Endothelial cell (in vitro differentiated cells): Measurements from ENCODE around the gene CABS1. TPM values are rescaled to one million over a fixed set of nuclear protein-coding genes. Genes with fewer than 3 reads are reported as not detected.
A peak's percentile ranks its signal among the peaks of the same experiment; 100 is the strongest.

Experiments used
- DNase-seq: peaks from one replicate; pipeline ENCODE4 v3.0.0; 2021; ENCODE audit warnings: low spot score
- H3K27ac Mint-ChIP-seq: one replicate; pipeline ENCODE4 v1.8.0; 2021; ENCODE audit warnings: mixed read lengths, inconsistent platforms; ENCODE audit not compliant: unreplicated experiment
- H3K27me3 Mint-ChIP-seq: one replicate; pipeline ENCODE4 v1.8.0; 2021; ENCODE audit warnings: mild to moderate bottlenecking, moderate library complexity, mixed read lengths, inconsistent platforms; ENCODE audit not compliant: unreplicated experiment
- H3K36me3 Mint-ChIP-seq: one replicate; pipeline ENCODE4 v1.8.0; 2021; ENCODE audit warnings: mild to moderate bottlenecking, low read depth, mixed read lengths, inconsistent platforms; ENCODE audit not compliant: unreplicated experiment
- H3K4me1 Mint-ChIP-seq: one replicate; pipeline ENCODE4 v1.8.0; 2021; ENCODE audit warnings: mild to moderate bottlenecking, mixed read lengths, inconsistent platforms; ENCODE audit not compliant: unreplicated experiment
- H3K4me3 Mint-ChIP-seq: one replicate; pipeline ENCODE4 v1.8.0; 2021; ENCODE audit warnings: mild to moderate bottlenecking, mixed read lengths, inconsistent platforms; ENCODE audit not compliant: unreplicated experiment
- H3K9me3 Mint-ChIP-seq: one replicate; pipeline ENCODE4 v1.8.0; 2021; ENCODE audit warnings: mixed read lengths, inconsistent platforms; ENCODE audit not compliant: unreplicated experiment
- CTCF ChIP-seq: fragments of 200-600 bp; sonication (generic); IDR thresholded peaks from one replicate; pipeline ENCODE4 v1.5.0; 2021; ENCODE audit warnings: antibody characterized with exemption; ENCODE audit not compliant: unreplicated experiment
- total RNA-seq: library from RNA; stranded (reverse); fragmentation: NEBNext Ultra II Directional; extraction: Animal tissue kit (Norgen Biotek cat#: 25700); gene quantifications from one replicate; pipeline ENCODE4 v1.2.1, GENCODE V29; 2021; ENCODE audit not compliant: unreplicated experiment

Gene CABS1
- total RNA-seq, 1 donor from 2014 or later: not detected

DNA sequence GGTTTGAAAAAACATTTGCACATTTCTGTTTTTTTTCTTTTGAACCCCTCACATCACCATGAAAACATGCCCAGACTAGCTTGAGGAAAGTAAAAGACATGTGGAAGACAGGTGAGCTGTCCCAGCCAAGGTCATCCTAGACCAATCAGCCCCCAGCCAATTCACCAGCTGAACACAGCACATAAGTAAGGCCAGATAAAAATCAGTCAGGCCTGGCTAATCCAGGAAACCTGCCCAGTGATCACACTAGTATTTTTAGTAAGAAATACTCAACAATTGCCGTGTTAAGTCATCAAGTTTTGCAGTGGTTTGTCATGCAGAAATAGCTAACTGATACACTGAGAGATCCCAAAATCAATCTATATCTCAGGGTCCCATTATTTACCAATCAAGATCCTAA lies 21.4 kb downstream of the CABS1 start:
- no peaks in the 10 kb centered on the region for H3K4me1 Mint-ChIP-seq
- no peaks in the 10 kb centered on the region for H3K36me3 Mint-ChIP-seq
- no peak overlapping the region for H3K4me3 Mint-ChIP-seq
- no peaks in the 10 kb centered on the region for H3K27me3 Mint-ChIP-seq
- H3K27ac Mint-ChIP-seq: no peak overlapping the region
- no peak for DNase-seq
- TF ChIP-seq CTCF: no peak
- no peaks in the 10 kb centered on the region for H3K9me3 Mint-ChIP-seq

DNA sequence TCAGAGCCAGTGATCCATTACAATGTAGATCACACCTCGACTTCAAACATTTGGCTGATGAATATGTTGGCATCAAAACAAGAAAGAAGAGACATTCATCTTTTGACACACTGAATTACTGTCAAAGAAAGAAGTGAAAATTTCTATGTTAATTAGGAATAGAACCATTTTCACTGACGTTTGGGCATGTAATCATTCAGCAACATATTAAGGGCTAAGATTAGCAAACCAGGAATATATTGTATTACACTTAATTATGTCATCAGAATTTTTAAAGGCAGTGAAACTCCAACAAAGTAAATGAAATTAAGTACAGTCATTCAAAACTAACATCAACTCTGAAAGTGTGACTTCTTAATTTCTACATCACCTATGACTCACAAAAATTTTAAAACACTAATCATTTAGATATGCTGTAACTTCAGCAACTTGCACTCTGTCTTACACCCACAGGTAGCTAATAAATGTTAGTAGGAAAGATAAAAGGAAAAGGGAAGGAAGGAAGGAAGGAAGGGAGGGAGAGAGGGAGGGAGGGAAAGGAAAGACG lies 24.4 kb downstream of the CABS1 start:
- Mint-ChIP-seq H3K27me3 (no peaks in the 10 kb centered on the region), H3K27ac (peak overlapping the region; percentile 3), H3K4me3 (no peak overlapping the region), H3K36me3 (no peaks in the 10 kb centered on the region), H3K4me1 (no peaks in the 10 kb centered on the region), H3K9me3 (no peaks in the 10 kb centered on the region)
- no peak for DNase-seq
- TF ChIP-seq CTCF: no peak

DNA sequence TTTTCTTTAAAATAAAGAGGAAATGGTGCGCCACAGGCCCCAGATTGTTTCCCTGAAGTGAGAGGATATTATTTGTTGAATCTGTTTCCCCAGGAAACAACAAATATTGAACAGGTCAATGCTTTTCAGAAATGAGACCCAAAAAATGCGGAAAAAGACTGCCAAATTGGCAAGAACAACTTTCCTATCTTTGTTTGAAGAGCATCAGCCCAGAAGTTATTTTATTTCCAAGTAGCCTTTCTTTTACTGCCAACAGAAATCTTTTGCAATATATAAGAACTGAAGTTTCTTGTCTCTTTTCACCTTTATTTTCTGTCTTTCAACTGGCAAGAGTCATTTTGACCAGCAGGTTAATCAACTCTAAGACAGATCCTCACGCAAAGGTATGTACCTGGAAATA lies 25.7 kb downstream of the CABS1 start, which contains the start of gene SMR3A:
Gene SMR3A (plus strand): TSS at position 301 of the 400 bp plus-strand sequence. CDS start 1,356 bp downstream, outside the sequence.
- no peaks in the 10 kb centered on the region for H3K27me3 Mint-ChIP-seq
- no peaks in the 10 kb centered on the region for H3K36me3 Mint-ChIP-seq
- peak within 1 kb of the TSS; percentile 57 for H3K27ac Mint-ChIP-seq
- H3K4me3 Mint-ChIP-seq: no peak within 1 kb of the TSS
- DNase-seq: no peak
- H3K4me1 Mint-ChIP-seq: no peaks in the 10 kb centered on the region
- no peaks in the 10 kb centered on the region for H3K9me3 Mint-ChIP-seq
- no peak for TF ChIP-seq CTCF

- Mint-ChIP-seq H3K36me3 (no peaks in the 10 kb centered on the region), H3K4me3 (no peak overlapping the region), H3K4me1 (no peaks in the 10 kb centered on the region), H3K9me3 (no peaks in the 10 kb centered on the region), H3K27me3 (peaks cover 3% of the 10 kb centered on the region), H3K27ac (no peak overlapping the region)
- TF ChIP-seq CTCF: no peak
- DNase-seq: no peak
Measured at GRCh38 chr4:70364002-70364401, 29.2 kb downstream of the CABS1 start.

- Mint-ChIP-seq H3K4me3 (no peak overlapping the region), H3K27me3 (peaks cover 3% of the 10 kb centered on the region), H3K36me3 (no peaks in the 10 kb centered on the region), H3K4me1 (no peaks in the 10 kb centered on the region), H3K9me3 (no peaks in the 10 kb centered on the region), H3K27ac (no peak overlapping the region)
- DNase-seq: no peak
- no peak for TF ChIP-seq CTCF
Measured at GRCh38 chr4:70365479-70365878, 30.7 kb downstream of the CABS1 start.
